ENCODE measurements around the gene SUPT20HL1.
"Not testable (repeated sequence)": the region's sequence is repeated elsewhere in the genome, so short reads cannot be mapped to it uniquely, and the experiment has no call there.

Gene SUPT20HL1

GRCh38 chrX:24360272-24360671 is at the start of gene SUPT20HL1:
TSS of gene SUPT20HL1 (plus strand) at chrX:24360639. CDS start at chrX:24362761, 2,122 bp downstream.
- no peak for DNase-seq

DNA sequence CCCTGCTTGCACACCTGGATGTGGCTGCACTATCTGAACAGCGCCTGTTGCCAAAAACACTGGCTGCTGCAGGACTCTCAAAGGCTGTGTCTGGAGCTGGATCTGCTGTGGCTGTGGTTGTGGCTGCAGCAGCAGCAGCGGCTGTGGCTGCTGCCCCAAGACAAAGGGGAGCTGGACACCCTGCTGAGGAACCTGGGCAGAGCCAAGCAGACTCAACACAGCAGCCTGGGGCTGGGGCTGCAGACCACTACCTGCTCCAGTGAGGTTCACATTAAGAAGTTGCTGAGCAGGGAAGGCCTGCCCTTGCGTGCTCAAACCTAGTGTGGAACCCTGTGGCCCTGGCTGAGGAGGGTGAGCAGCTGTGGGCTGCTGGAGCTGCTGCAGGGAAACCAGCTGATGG is 49.5 kb upstream of the SUPT20HL1 start:
- not testable (repeated sequence) for DNase-seq

GRCh38 chrX:24311507-24312248 is 48.8 kb upstream of the SUPT20HL1 start:
- DNase-seq = not testable (repeated sequence)

GRCh38 chrX:24312249-24312607 is 48.2 kb upstream of the SUPT20HL1 start:
- not testable (repeated sequence) for DNase-seq

- DNase-seq = no peak
Measured at GRCh38 chrX:24314019-24314635, 46.3 kb upstream of the SUPT20HL1 start, which contains the start of gene SUPT20HL2. TSS of gene SUPT20HL2 (minus strand) at chrX:24314069. CDS start at chrX:24313315, 754 bp downstream.

GRCh38 chrX:24316111-24316510 is 44.3 kb upstream of the SUPT20HL1 start:
- peak in 1 of 2 experiments; percentile 27 for DNase-seq

GRCh38 chrX:24317567-24317966 is 42.9 kb upstream of the SUPT20HL1 start:
- DNase-seq = no peak

- DNase-seq = no peak
Measured at GRCh38 chrX:24321741-24322395, 38.6 kb upstream of the SUPT20HL1 start.

DNA sequence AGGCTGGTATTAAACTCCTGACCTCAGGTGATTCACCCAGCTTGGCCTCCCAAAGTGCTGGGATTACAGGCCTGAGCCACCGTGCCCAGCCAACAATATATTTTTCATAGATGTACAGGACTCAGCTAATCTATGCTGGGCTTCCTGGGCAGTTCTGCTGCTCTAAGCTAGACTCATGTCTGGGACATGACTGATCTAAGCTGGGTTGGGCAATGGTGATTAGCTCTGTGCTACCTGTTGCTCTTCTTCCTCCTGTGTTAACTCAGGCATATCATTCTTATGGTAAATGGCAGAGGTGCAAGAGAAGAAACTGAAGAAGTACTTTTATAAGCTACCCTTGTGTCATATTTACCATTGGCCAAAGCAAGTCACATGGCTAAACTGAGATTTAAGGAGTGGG is 35.2 kb upstream of the SUPT20HL1 start:
- no peak for DNase-seq

GRCh38 chrX:24332878-24333277 is 27.6 kb upstream of the SUPT20HL1 start:
- DNase-seq = no peak

DNA sequence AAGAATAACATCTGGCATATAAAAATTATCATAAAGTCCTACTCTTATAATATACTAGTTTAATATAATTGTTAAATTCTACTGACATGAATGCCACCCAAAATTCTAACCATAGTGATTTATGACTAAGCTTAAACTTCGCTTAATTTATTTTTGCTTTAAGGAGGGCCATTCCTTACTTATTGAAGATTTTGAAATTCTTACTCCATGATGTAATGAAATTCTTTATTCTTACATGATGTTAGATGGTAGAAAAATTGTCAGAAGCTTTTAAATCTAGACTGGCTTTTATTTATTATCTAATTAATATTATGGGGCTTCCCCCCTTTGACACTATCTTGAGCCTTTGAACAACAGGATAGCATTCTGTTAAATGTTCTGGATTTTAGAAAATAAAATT is 27.1 kb upstream of the SUPT20HL1 start:
- no peak for DNase-seq

- DNase-seq = no peak
Measured at GRCh38 chrX:24334461-24334860, 26.0 kb upstream of the SUPT20HL1 start.

GRCh38 chrX:24335871-24336270 is 24.6 kb upstream of the SUPT20HL1 start:
- no peak for DNase-seq

GRCh38 chrX:24339911-24340310 is 20.5 kb upstream of the SUPT20HL1 start:
- no peak for DNase-seq

GRCh38 chrX:24340501-24340900 is 19.9 kb upstream of the SUPT20HL1 start:
- no peak for DNase-seq

GRCh38 chrX:24341795-24342194 is 18.6 kb upstream of the SUPT20HL1 start:
- no peak for DNase-seq

- no peak for DNase-seq
Measured at GRCh38 chrX:24343719-24344118, 16.7 kb upstream of the SUPT20HL1 start.

GRCh38 chrX:24347881-24348280 is 12.6 kb upstream of the SUPT20HL1 start:
- DNase-seq = peak; percentile 54 to 82

GRCh38 chrX:24350217-24350616 is 10.2 kb upstream of the SUPT20HL1 start:
- DNase-seq = no peak

- no peak for DNase-seq
Measured at GRCh38 chrX:24355095-24355494, 5.3 kb upstream of the SUPT20HL1 start.

DNA sequence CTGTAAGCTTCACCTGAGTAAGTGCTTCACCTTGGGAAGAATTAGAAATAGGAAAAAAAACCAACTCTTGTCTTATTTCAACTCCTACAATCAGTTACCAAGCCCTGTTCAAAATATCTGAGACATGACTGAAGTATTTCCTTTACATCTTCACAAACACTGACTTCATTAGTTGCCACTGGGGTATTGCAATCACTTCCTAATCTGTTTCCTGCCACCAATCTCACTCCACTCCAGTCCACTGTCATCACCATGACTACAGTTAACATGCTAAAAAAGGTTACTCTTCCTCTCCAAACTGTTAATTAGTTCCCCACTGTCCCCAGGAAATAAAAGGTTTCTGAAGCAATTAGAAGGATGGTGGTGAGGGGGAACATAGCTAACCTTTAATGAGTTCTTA is 3.3 kb upstream of the SUPT20HL1 start:
- no peak for DNase-seq

DNA sequence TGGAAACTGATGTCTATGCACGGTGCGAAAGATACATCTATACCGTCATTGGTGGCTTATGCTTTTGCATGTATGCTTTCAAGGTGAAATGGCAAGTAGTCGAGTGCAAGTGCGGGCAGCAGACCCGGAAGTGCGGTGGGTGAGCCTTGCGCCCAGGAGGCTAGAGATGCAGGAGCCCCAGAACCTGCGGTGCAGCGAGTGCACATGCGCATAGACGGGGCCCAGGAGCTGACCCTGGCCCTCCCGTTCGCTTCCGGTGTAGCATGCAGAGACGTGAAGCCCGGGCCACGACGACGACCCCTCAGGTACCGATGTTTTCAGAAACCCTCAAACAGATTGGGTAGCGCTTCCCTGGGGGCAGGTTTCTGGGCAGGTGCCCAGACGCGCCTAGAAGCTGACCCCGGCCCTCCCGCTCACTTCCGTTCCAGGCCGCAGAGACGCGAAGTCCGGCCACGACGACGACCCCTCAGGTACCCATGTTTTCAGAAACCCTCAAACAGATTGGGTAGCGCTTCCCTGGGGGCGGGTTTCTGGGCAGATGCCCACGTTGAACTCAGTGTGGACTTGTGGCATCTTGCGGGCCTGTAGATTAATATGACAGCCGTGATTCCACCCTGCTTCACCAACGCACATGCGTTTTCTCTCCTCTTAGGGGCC is 1.8 kb downstream of the SUPT20HL1 start:
- DNase-seq = not testable (repeated sequence)

GRCh38 chrX:24363432-24364181 is 3.2 kb downstream of the SUPT20HL1 start:
- DNase-seq = not testable (repeated sequence)

Measured in NCI-H524 (cell line).